Spleen (tissue), 13 donors: ENCODE measurements around the gene PLTP. TPM values are rescaled to one million over a fixed set of nuclear protein-coding genes. Genes with fewer than 3 reads are reported as not detected.
A peak's percentile ranks its signal among the peaks of the same experiment; 100 is the strongest.

Experiments used
- DNase-seq: peaks from one replicate; pipeline ENCODE4 v3.0.0-alpha.2; 2020
- H3K27ac ChIP-seq, 8 donors: fragments of 200-600 bp; sonication (generic) in 7 of 8; 1 replicate in 4 of 8; 2 replicates in 4 of 8; pipeline versions ENCODE4 v1.5.0 to v1.8.0; 2016 to 2021; ENCODE audit warnings: inconsistent platforms in 4 of 8, mild to moderate bottlenecking in 4 of 8, moderate library complexity in 1 of 8
- H3K27me3 ChIP-seq, 7 donors: fragments of 200-600 bp; sonication (generic) in 6 of 7; replicated peaks in 1 of 7; 1 replicate in 4 of 7; 2 replicates in 3 of 7; pipeline versions ENCODE4 v1.5.0 to v1.8.0; 2016 to 2021; ENCODE audit warnings: inconsistent platforms in 3 of 7, mild to moderate bottlenecking in 1 of 7
- H3K36me3 ChIP-seq, 6 donors: fragments of 200-600 bp; sonication (generic) in 5 of 6; 1 replicate in 4 of 6; 2 replicates in 2 of 6; pipeline versions ENCODE4 v1.5.0 to v1.8.0; 2016 to 2021; ENCODE audit warnings: inconsistent platforms in 2 of 6
- H3K4me1 ChIP-seq, 6 donors: fragments of 200-600 bp; sonication (generic) in 5 of 6; 1 replicate in 3 of 6; 2 replicates in 3 of 6; pipeline versions ENCODE4 v1.5.0 to v1.8.0; 2016 to 2021; ENCODE audit warnings: inconsistent platforms in 3 of 6
- H3K4me3 ChIP-seq, 8 donors: fragments of 200-600 bp; sonication (generic) in 7 of 8; 1 replicate in 4 of 8; 2 replicates in 4 of 8; pipeline versions ENCODE4 v1.5.0 to v1.8.0; 2016 to 2021; ENCODE audit warnings: inconsistent platforms in 4 of 8, mild to moderate bottlenecking in 4 of 8, moderate library complexity in 2 of 8
- H3K9me3 ChIP-seq, 8 donors: fragments of 200-600 bp; sonication (generic) in 7 of 8; 1 replicate in 4 of 8; 2 replicates in 4 of 8; pipeline versions ENCODE4 v1.5.0 to v1.8.0; 2016 to 2021; ENCODE audit warnings: inconsistent platforms in 4 of 8
- CTCF ChIP-seq, 11 experiments: fragments of 200-600 bp in 7 of 11; fragments of 450-650 bp in 4 of 11; sonication (generic) in 4 of 11; IDR thresholded peaks in 8 of 11; conservative IDR thresholded peaks in 3 of 11; 1 replicate in 7 of 11; 2 replicates in 4 of 11; pipeline versions ENCODE4 v1.4.0 to v1.8.0; 2016 to 2021; ENCODE audit warnings: antibody characterized with exemption in 11 of 11, inconsistent platforms in 4 of 11, mild to moderate bottlenecking in 1 of 11
- POLR2A ChIP-seq, 3 donors: fragments of 450-650 bp; IDR thresholded peaks; one replicate each; pipeline ENCODE4 v1.5.1; 2017; ENCODE audit warnings: antibody characterized with exemption in 3 of 3, mild to moderate bottlenecking in 1 of 3
- POLR2AphosphoS5 ChIP-seq, 3 donors: sonication (generic); formaldehyde crosslinking; IDR thresholded peaks; one replicate each; pipeline ENCODE4 v1.5.1; 2017; ENCODE audit warnings: antibody characterized with exemption in 3 of 3
- WGBS, 5 donors: extraction: QIAGEN DNeasy Blood & Tissue Kit in 3 of 5; methylation state at CpG; one replicate each; pipeline versions ENCODE4 v1.1.5 to v1.1.7; 2013 to 2018; 5-methylcytosine and 5-hydroxymethylcytosine counted together
- intact Hi-C: fragments of 100-400 bp; cut with DNase I; formaldehyde crosslinking; loops from one replicate; pipeline ENCODE4 v1.15.0; 2023; ENCODE audit warnings: low total_unique reads
- long read RNA-seq, 2 donors: transcript quantifications; one replicate each; lab custom pipeline, GENCODE V29; 2026
- polyA plus RNA-seq, 3 donors: library from polyadenylated mRNA; stranded (reverse); fragments of 200-250 nt; gene quantifications; one replicate each; pipeline ENCODE4 v1.2.1, GENCODE V29; 2013
- total RNA-seq, 7 donors: library from RNA; depleted of rRNA in 3 of 7; stranded (reverse); fragments of >200 nt in 3 of 7; fragmentation: NEBNext Ultra II Directional in 4 of 7; extraction: Animal tissue kit (Norgen Biotek cat#: 25700) in 4 of 7; gene quantifications; one replicate each; pipeline versions ENCODE4 v1.1.0 to v1.2.1, GENCODE V29; 2016 to 2021
- donor health status: healthy with polysubstance abuse.
- donor health status: DM: no; HTN: no; CAD: no; lungs with moderate emphysema.
- donor health status: DM: no; HTN: no; CAD: no.
- donor health status: Bipolar disorder and iron deficiency.
- donor health status: healthy.
- donor health status: DM: no; HTN: no; CAD: no.
- donor health status: DM: yes; HTN: yes; CAD: no.

Gene PLTP
- total RNA-seq = 100 to 1,000 TPM in 2 of 7 donors, 10 to 100 TPM in 5; 19.2 to 430 (median 46.7) TPM
- 10 to 100 TPM in 2 of 3 donors, 1 to 10 TPM in 1; 7.5 to 58.2 (median 16.7) TPM for polyA plus RNA-seq
- long read RNA-seq, donor 1, transcript PLTP-203 (16 exons, 1,743 nt) = major isoform, 28 of 32 reads
- long read RNA-seq, donor 1, partial matches to known transcripts = 0 of 32 reads
- long read RNA-seq, donor 1, other reads (novel, unspliced or antisense) = 0 of 32 reads
- long read RNA-seq, donor 2, transcript PLTP-203 (16 exons, 1,743 nt) = major isoform, 19 of 24 reads
- long read RNA-seq, donor 2, partial matches to known transcripts = 5 of 24 reads
- long read RNA-seq, donor 2, other reads (novel, unspliced or antisense) = 0 of 24 reads

- peaks cover 14 to 59% (median 34%) of the 10 kb centered on the region in 6 donors for H3K4me1 ChIP-seq
- WGBS, 5 donors = 1 to 3% (median 2%) methylated on average over 16 to 58 of the region's 58 CpGs
Measured at GRCh38 chr20:45911486-45912343, at the start of gene PLTP. Gene PLTP (minus strand): TSS chr20:45912155. CDS start chr20:45911452, 703 bp downstream.

GRCh38 chr20:45959956-45960630, 48.1 kb upstream of the PLTP start:
- WGBS, 5 donors = 90 to 96% (median 95%) methylated on average over 13 to 14 of the region's 14 CpGs
- intact Hi-C loops = loop anchor here (10.0 kb wide), 1 partner anchor 145 kb away; the partner anchor contains the start of gene UBE2C
- Histone ChIP-seq H3K27me3 (no peaks in the 10 kb centered on the region), H3K4me1 (peaks cover 0 to 5% (median 0%) of the 10 kb centered on the region in 6 donors), H3K36me3 (peaks cover 21 to 100% (median 95%) of the 10 kb centered on the region in 6 donors), H3K27ac (no peak overlapping the region), H3K4me3 (no peak overlapping the region), H3K9me3 (peaks cover 0 to 7% (median 0%) of the 10 kb centered on the region in 8 donors)
- TF ChIP-seq CTCF (IDR thresholded peaks at IDR 0.05 in 8 of 11, conservative IDR thresholded peaks at IDR 0.05 in 3 of 11) (no peak), POLR2AphosphoS5 (IDR thresholded peaks at IDR 0.05) (no peak), POLR2A (IDR thresholded peaks at IDR 0.05) (no peak)
- DNase-seq = peak; percentile 31

More at GRCh38 chr20:45911486-45912343, at the start of gene PLTP:
- intact Hi-C loops = no loop called here
- peaks cover 0 to 36% (median 5%) of the 10 kb centered on the region in 7 donors for H3K27me3 ChIP-seq
- H3K27ac ChIP-seq = peak within 1 kb of the TSS in 7 of 8 donors; percentile 51 to 86 (median 79)
- TF ChIP-seq POLR2AphosphoS5 (IDR thresholded peaks at IDR 0.05) (peak; percentile 65 to 82 (median 78)), POLR2A (IDR thresholded peaks at IDR 0.05) (no peak)
- peak within 1 kb of the TSS; percentile 31 to 78 (median 46) for H3K4me3 ChIP-seq
- no peaks in the 10 kb centered on the region for H3K9me3 ChIP-seq
- no peaks in the 10 kb centered on the region for H3K36me3 ChIP-seq
- peak; percentile 87 for DNase-seq

GRCh38 chr20:45959126-45959525, 47.2 kb upstream of the PLTP start:
- Histone ChIP-seq H3K27ac (no peak overlapping the region), H3K27me3 (no peaks in the 10 kb centered on the region), H3K4me3 (no peak overlapping the region), H3K4me1 (peaks cover 0 to 5% (median 0%) of the 10 kb centered on the region in 6 donors), H3K36me3 (peaks cover 21 to 97% (median 85%) of the 10 kb centered on the region in 6 donors), H3K9me3 (peaks cover 0 to 7% (median 0%) of the 10 kb centered on the region in 8 donors)
- WGBS, 5 donors = 92 to 96% (median 93%) methylated on average over 7 to 16 of the region's 16 CpGs
- DNase-seq = peak; percentile 64
- intact Hi-C loops = no loop called here
- TF ChIP-seq CTCF (IDR thresholded peaks at IDR 0.05 in 8 of 11, conservative IDR thresholded peaks at IDR 0.05 in 3 of 11) (no peak), POLR2AphosphoS5 (IDR thresholded peaks at IDR 0.05) (peak in 2 of 3 donors; percentile 11 to 39)

- DNase-seq = peak; percentile 8
- Histone ChIP-seq H3K4me3 (no peak overlapping the region), H3K36me3 (peaks cover 21 to 97% (median 82%) of the 10 kb centered on the region in 6 donors), H3K27me3 (no peaks in the 10 kb centered on the region), H3K4me1 (peaks cover 0 to 5% (median 0%) of the 10 kb centered on the region in 6 donors), H3K9me3 (peaks cover 0 to 7% (median 0%) of the 10 kb centered on the region in 8 donors), H3K27ac (no peak overlapping the region)
- intact Hi-C loops = no loop called here
- WGBS, 5 donors = 93 to 98% (median 97%) methylated on average over 4 of the region's 4 CpGs
- TF ChIP-seq CTCF (IDR thresholded peaks at IDR 0.05 in 8 of 11, conservative IDR thresholded peaks at IDR 0.05 in 3 of 11) (no peak), POLR2AphosphoS5 (IDR thresholded peaks at IDR 0.05) (no peak), POLR2A (IDR thresholded peaks at IDR 0.05) (no peak)
Measured at GRCh38 chr20:45958593-45958992, 46.6 kb upstream of the PLTP start.
